ENCODE results near the gene METTL25B. TPM values are rescaled to one million over a fixed set of nuclear protein-coding genes. Genes with fewer than 3 reads are reported as not detected.

The METTL25B gene
- total and polyA plus RNA-seq, 4 donors, result 24.4 to 42.6 (median 31.6) TPM

- ATAC-seq (ENCODE audit: insufficient read depth, low FRiP score) (no peak), DNase-seq (no peak)
- Histone ChIP-seq H3K27ac (ENCODE audit: low read depth in 1 of 2, low read length in 1 of 2) (no peak overlapping the region), H3K4me1 (ENCODE audit: control insufficient read depth in 5 of 5, insufficient read depth in 5 of 5, low read length in 5 of 5) (peaks cover 0 to 20% (median 2%) of the 10 kb centered on the region in 5 donors), H3K9ac (ENCODE audit: insufficient read depth in 1 of 2, low read length in 2 of 2) (no peak overlapping the region), H3K9me3 (ENCODE audit: control insufficient read depth in 4 of 4, insufficient read depth in 3 of 4, low read length in 3 of 4) (no peaks in the 10 kb centered on the region), H3K27me3 (ENCODE audit: control insufficient read depth in 3 of 3, insufficient read depth in 3 of 3, low read length in 2 of 3) (no peaks in the 10 kb centered on the region), H3K4me3 (no peak overlapping the region), H3K36me3 (ENCODE audit: control insufficient read depth in 4 of 4, insufficient read depth in 4 of 4, low read length in 4 of 4) (peaks cover 0 to 2% (median 0%) of the 10 kb centered on the region in 4 donors)
- TF ChIP-seq CTCF (IDR thresholded peaks at IDR 0.05; ENCODE audit: control extremely low read depth, extremely low read depth), result no peak
- WGBS, 2 donors, result 81 to 85% methylated on average over 8 of the region's 8 CpGs
These were observed 30.8 kb upstream of the METTL25B start for GRCh38 chr1:156697481-156697880.

- ATAC-seq (ENCODE audit: insufficient read depth, low FRiP score), result no peak
- Histone ChIP-seq H3K9ac (ENCODE audit: insufficient read depth in 1 of 2, low read length in 2 of 2) (no peak overlapping the region), H3K4me1 (ENCODE audit: control insufficient read depth in 5 of 5, insufficient read depth in 5 of 5, low read length in 5 of 5) (peaks cover 0 to 15% (median 0%) of the 10 kb centered on the region in 5 donors), H3K4me3 (no peak overlapping the region), H3K27me3 (ENCODE audit: control insufficient read depth in 3 of 3, insufficient read depth in 3 of 3, low read length in 2 of 3) (peaks cover 0 to under 1% (median 0%) of the 10 kb centered on the region in 3 donors), H3K9me3 (ENCODE audit: control insufficient read depth in 4 of 4, insufficient read depth in 3 of 4, low read length in 3 of 4) (no peaks in the 10 kb centered on the region), H3K36me3 (ENCODE audit: control insufficient read depth in 4 of 4, insufficient read depth in 4 of 4, low read length in 4 of 4) (peaks cover 0 to 2% (median 0%) of the 10 kb centered on the region in 4 donors), H3K27ac (ENCODE audit: low read depth in 1 of 2, low read length in 1 of 2) (no peak overlapping the region)
- no peak for TF ChIP-seq CTCF (IDR thresholded peaks at IDR 0.05; ENCODE audit: control extremely low read depth, extremely low read depth)
- DNase-seq, result no peak
- 66 to 82% methylated on average over 1 of the region's 1 CpG for WGBS, 2 donors
These were observed 29.3 kb upstream of the METTL25B start for GRCh38 chr1:156698995-156699394.

- DNase-seq, result no peak
- H3K4me1 ChIP-seq (ENCODE audit: control insufficient read depth in 5 of 5, insufficient read depth in 5 of 5, low read length in 5 of 5), result peaks cover 0 to 28% (median 8%) of the 10 kb centered on the region in 5 donors
- no peak for TF ChIP-seq CTCF (IDR thresholded peaks at IDR 0.05; ENCODE audit: control extremely low read depth, extremely low read depth)
- peaks cover 0 to 4% (median 0%) of the 10 kb centered on the region in 3 donors for H3K27me3 ChIP-seq (ENCODE audit: control insufficient read depth in 3 of 3, insufficient read depth in 3 of 3, low read length in 2 of 3)
- H3K9ac ChIP-seq (ENCODE audit: insufficient read depth in 1 of 2, low read length in 2 of 2), result no peak overlapping the region
- 79 to 81% methylated on average over 8 of the region's 8 CpGs for WGBS, 2 donors
- no peaks in the 10 kb centered on the region for H3K9me3 ChIP-seq (ENCODE audit: control insufficient read depth in 4 of 4, insufficient read depth in 3 of 4, low read length in 3 of 4)
- ATAC-seq (ENCODE audit: insufficient read depth, low FRiP score), result no peak
- no peak overlapping the region for H3K27ac ChIP-seq (ENCODE audit: low read depth in 1 of 2, low read length in 1 of 2)
- H3K4me3 ChIP-seq, result no peak overlapping the region
- H3K36me3 ChIP-seq (ENCODE audit: control insufficient read depth in 4 of 4, insufficient read depth in 4 of 4, low read length in 4 of 4), result peaks cover 0 to 2% (median 0%) of the 10 kb centered on the region in 4 donors
These were observed 27.3 kb upstream of the METTL25B start for GRCh38 chr1:156700736-156701531.

Measured in lung (tissue), 12 donors.